GM12891 (cell line): Measurements from ENCODE around the gene PSRC1.

Experiments used
- DNase-seq: peaks from one replicate; pipeline ENCODE4 v3.0.0; 2011; ENCODE audit warnings: low spot score; ENCODE audit not compliant: insufficient read length
- FAIRE-seq: peaks from 2 replicates; lab custom pipeline; 2011; peaks lifted over from hg19 to GRCh38; lab: Jason Lieb, UNC
- PAX5 ChIP-seq: IDR thresholded peaks from 2 replicates; pipeline ENCODE4 v1.6.1; 2011; ENCODE audit warnings: low read length, moderate library complexity, mild to moderate bottlenecking; ENCODE audit not compliant: insufficient read depth, severe bottlenecking
- POLR2A ChIP-seq: IDR thresholded peaks from 2 replicates; pipeline ENCODE4 v1.6.1; 2011; ENCODE audit warnings: low read depth, low read length, control low read depth
- POLR2AphosphoS5 ChIP-seq: IDR thresholded peaks from 2 replicates; pipeline ENCODE4 v1.6.1; 2011; ENCODE audit warnings: low read depth, low read length, control low read depth
- POU2F2 ChIP-seq: IDR thresholded peaks from 2 replicates; pipeline ENCODE4 v1.6.1; 2011; ENCODE audit warnings: low read depth, mild to moderate bottlenecking, control low read depth, low read length, moderate library complexity
- SPI1 ChIP-seq: IDR thresholded peaks from 2 replicates; pipeline ENCODE4 v1.6.1; 2011; ENCODE audit warnings: low read depth, low read length, control low read depth
- TAF1 ChIP-seq: IDR thresholded peaks from 2 replicates; pipeline ENCODE4 v1.6.1; 2011; ENCODE audit warnings: low read depth, low read length, control low read depth

PSRC1 gene

GRCh38 chr1:109240158-109241152 lies 42.5 kb downstream of the PSRC1 start:
- TF ChIP-seq SPI1 (no peak), POU2F2 (no peak)
- DNase-seq (no peak), FAIRE-seq (no peak)

- TF ChIP-seq TAF1 (no peak), POU2F2 (no peak), PAX5 (no peak), POLR2A (no peak), SPI1 (no peak), POLR2AphosphoS5 (no peak)
- FAIRE-seq = no peak
- no peak for DNase-seq
These were observed 43.4 kb downstream of the PSRC1 start for GRCh38 chr1:109239409-109240068.

- FAIRE-seq (no peak), DNase-seq (no peak)
- no peak for TF ChIP-seq POLR2A
- TF ChIP-seq POLR2AphosphoS5 = no peak
- no peak for TF ChIP-seq POU2F2
- no peak for TF ChIP-seq SPI1
- no peak for TF ChIP-seq TAF1
- no peak for TF ChIP-seq PAX5
These were observed 43.9 kb downstream of the PSRC1 start for GRCh38 chr1:109239047-109239408.

GRCh38 chr1:109238382-109238781 lies 44.6 kb downstream of the PSRC1 start:
- DNase-seq (no peak), FAIRE-seq (no peak)
- TF ChIP-seq POU2F2 (no peak), SPI1 (no peak), PAX5 (no peak), POLR2AphosphoS5 (no peak), TAF1 (no peak), POLR2A (no peak)

- FAIRE-seq = no peak
- TF ChIP-seq TAF1 (no peak), POLR2AphosphoS5 (no peak), POU2F2 (no peak), PAX5 (no peak), SPI1 (no peak), POLR2A (no peak)
- no peak for DNase-seq
These were observed 45.4 kb downstream of the PSRC1 start for GRCh38 chr1:109237512-109237911.

GRCh38 chr1:109235137-109235536 lies 47.8 kb downstream of the PSRC1 start:
- TF ChIP-seq SPI1 (0 out of 2 replicates have a peak, but pooled peaks have one; percentile 21), POLR2AphosphoS5 (no peak)
- DNase-seq (no peak), FAIRE-seq (no peak)

GRCh38 chr1:109231066-109231465 lies 51.9 kb downstream of the PSRC1 start:
- DNase-seq = no peak
- FAIRE-seq = no peak
- TF ChIP-seq POU2F2 (no peak), POLR2AphosphoS5 (no peak), TAF1 (no peak), SPI1 (no peak), PAX5 (no peak), POLR2A (no peak)
